VCaP (cell line): ENCODE measurements around the gene SLC47A2.

Source experiments
- H3K27ac ChIP-seq: fragments of 450-650 bp; 2 replicates; pipeline ENCODE4 v1.5.1; 2017
- CTCF ChIP-seq: fragments of 450-650 bp; conservative IDR thresholded peaks from 2 replicates; pipeline ENCODE4 v1.5.1; 2017; ENCODE audit warnings: mild to moderate bottlenecking, moderate library complexity

Gene SLC47A2

GRCh38 chr17:19654342-19654886, 62.0 kb downstream of the SLC47A2 start:
- H3K27ac ChIP-seq = 0 out of 2 replicates have a peak overlapping the region, but pooled peaks have one; percentile 90
- TF ChIP-seq CTCF = no peak

GRCh38 chr17:19652595-19652994, 63.8 kb downstream of the SLC47A2 start:
- peak overlapping the region; percentile 90 for H3K27ac ChIP-seq
- no peak for TF ChIP-seq CTCF

GRCh38 chr17:19651451-19652238, 64.7 kb downstream of the SLC47A2 start:
- peak overlapping the region; percentile 90 for H3K27ac ChIP-seq
- TF ChIP-seq CTCF = no peak

- peak overlapping the region; percentile 90 for H3K27ac ChIP-seq
- TF ChIP-seq CTCF = no peak
Observed at GRCh38 chr17:19650826-19651225, 65.6 kb downstream of the SLC47A2 start.

GRCh38 chr17:19649274-19649541, 67.2 kb downstream of the SLC47A2 start:
- no peak for TF ChIP-seq CTCF
- H3K27ac ChIP-seq = peak overlapping the region; percentile 90

- H3K27ac ChIP-seq = peak within 1 kb of the TSS; percentile 90
- TF ChIP-seq CTCF = peak; percentile 5; the same call in 1 of the 2 replicates
Observed at GRCh38 chr17:19648475-19649273, 67.7 kb downstream of the SLC47A2 start, which contains the start of gene ALDH3A2. Gene ALDH3A2 (plus strand): TSS chr17:19648751. CDS start chr17:19648972, 221 bp downstream.
